Endometrial microvascular endothelial cells (primary cell): Measurements from ENCODE around the gene SLC9B1. TPM values are rescaled to one million over a fixed set of nuclear protein-coding genes. Genes with fewer than 3 reads are reported as not detected.

Experiments
- total RNA-seq: library from RNA; depleted of rRNA; stranded (reverse); fragments of >200 nt; gene quantifications from one replicate; pipeline ENCODE4 v1.2.3, GENCODE V29; 2015; ENCODE audit errors: inconsistent ontology term

The SLC9B1 gene
- total RNA-seq, 1 donor from 2014 or later: not detected

Other genes with a start within 250 kb of the SLC9B1 start
- gene UBE2D3, start 192.2 kb downstream of the SLC9B1 start, total RNA-seq: 372 TPM
- 13.2 TPM for gene CISD2, start 150.7 kb downstream of the SLC9B1 start, total RNA-seq
- gene SLC9B2, start 57.1 kb upstream of the SLC9B1 start, total RNA-seq: 21.4 TPM
- gene BDH2, start 80.1 kb upstream of the SLC9B1 start, total RNA-seq: 29.7 TPM
- 18.0 TPM for gene CENPE, start 178.6 kb upstream of the SLC9B1 start, total RNA-seq